NCI-H2227 (cell line): Measurements from ENCODE around the gene ASXL1.
"Not testable (repeated sequence)": the region's sequence is repeated elsewhere in the genome, so short reads cannot be mapped to it uniquely, and the experiment has no call there.

Experiments
- DNase-seq: peaks from one replicate; lab custom pipeline; 2025; ENCODE audit not compliant: unreplicated experiment; lab: John Stamatoyannopoulos, UW

Gene ASXL1

DNA sequence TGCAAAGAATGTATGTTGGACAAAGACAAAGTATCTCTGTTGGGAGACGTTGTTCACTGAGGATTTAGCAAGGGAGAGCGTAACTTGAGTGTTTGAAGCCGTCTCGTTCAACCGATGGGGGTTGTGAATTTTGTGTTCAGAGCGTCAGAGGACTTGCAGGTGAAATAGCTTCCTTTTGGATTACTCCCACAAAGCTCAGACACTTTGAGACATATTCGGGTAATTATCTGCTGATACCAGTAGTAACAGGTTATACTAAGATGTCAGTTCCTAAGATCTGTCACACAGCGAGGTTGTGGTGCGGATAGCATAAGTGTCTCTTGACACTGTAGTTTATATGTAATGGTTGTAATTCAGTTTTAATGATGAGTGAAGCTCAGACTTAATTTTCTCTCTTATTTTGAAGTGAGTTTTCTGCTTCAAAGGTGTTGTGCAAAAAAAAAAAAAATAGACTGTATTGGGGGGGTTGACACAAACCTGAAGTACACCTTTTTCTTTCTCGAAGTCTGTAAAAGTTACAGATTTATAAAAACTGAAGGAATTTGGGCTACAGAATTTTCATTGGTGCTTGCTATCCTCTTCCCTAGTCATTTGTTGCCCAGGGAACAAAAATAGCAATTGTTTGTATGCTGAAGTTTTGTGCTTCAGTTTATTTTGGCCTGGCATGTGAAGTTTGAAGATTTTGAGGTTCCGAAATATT lies 1.7 kb downstream of the ASXL1 start:
- DNase-seq: peak; percentile 41

DNA sequence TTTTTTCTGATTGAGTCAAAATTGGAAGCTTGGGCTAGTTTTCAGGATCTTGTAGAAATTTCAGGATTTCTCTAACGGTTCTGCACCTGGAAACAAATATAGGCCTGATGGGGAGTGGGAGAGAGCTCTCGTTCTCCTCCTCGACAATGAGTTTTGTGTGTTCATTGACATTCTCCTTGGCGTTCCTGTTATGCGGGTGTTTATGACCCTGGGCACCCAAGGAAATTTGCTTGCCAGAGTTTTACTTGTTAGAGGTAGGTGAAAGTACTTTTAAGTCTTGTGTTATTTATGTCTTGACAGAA lies 2.2 kb downstream of the ASXL1 start:
- DNase-seq: no peak

DNA sequence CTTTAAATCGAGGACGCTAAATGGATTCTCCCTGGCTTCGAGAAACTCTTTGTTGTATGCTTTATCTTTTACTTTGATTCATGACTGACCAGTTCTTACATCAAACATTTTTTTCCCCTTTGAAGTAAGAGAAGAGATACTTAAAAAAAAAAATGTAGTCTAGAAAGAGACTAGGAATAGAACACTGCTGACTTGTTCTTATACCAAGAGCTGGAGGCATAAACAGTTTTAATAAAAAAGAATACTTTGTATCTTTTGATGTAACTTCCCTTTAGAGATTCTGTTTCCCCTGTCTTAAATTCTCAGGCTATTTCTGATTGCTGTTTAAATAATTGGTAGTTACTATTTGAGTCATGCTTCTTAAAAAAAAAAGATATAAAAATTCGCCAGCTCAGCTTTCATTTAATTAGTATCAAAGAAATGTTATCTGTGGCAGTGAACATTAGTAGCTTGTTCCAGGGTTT lies 4.8 kb downstream of the ASXL1 start:
- DNase-seq: no peak

DNA sequence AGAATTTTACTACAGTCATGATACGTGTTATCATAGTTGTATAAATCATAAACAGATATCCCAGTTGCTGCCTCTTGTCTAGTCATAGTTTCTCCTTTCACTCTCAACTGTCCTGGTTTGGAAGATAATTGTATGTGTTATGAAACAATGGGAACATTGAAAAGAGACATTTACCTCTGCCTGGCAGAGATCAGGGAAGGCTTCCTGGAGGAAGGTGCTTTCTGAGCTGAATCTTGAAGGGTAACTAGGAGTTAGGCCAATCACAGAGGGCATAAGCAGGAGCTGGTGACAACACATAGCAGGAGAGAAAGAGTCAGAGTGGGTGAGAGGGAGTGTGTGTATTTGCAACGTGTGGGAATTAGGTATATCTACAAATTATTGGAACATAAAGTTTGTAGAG lies 5.4 kb downstream of the ASXL1 start:
- DNase-seq: no peak

DNA sequence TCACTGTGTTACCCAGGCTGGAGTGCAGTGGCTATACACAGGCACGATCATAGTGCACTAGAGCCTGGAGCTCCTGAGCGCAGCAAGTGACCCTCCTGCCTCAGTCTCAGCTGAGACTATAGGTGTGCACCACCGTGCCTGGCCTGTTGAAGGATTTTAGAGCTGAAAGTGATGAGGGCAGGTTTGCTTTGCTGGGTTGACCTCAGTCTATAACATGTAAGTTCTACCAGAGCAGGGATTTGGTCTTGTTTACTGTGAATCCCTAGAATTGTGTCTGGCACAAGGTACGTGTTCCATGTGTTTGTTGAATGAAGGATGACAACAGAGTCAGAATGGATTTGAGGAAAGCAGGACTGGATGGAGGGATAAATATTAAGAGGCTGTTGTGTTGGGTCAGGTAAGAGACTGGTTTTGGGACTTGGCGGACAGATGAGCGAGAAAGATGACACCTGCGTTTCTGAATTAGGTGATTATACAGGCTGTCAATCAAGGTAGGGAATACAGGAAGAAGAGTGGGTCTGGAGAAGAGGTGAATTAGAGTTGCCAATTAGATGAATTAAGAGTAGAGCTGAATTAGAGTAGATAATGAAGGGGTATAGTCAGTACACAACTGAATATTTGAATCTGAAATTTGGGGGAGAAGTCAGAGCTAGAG lies 6.5 kb downstream of the ASXL1 start:
- DNase-seq: no peak

DNA sequence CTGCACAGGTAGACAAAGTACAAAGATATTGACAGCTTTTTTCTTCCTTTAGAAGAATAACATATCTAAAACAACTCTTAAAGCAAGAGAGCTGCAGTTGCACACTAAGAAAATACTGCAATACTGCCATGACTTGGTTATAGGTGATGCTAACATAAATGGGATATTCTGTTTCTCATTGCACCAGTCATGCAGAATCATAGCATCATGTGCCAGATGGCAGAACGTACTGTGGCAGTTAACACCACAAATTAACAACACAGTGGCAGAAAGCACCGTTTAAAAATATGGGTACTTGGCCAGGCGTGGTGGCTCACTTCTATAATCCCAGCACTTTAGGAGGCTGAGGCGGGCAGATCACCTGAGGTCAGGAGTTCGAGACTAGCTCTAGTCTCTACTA lies 7.4 kb downstream of the ASXL1 start:
- no peak for DNase-seq

DNA sequence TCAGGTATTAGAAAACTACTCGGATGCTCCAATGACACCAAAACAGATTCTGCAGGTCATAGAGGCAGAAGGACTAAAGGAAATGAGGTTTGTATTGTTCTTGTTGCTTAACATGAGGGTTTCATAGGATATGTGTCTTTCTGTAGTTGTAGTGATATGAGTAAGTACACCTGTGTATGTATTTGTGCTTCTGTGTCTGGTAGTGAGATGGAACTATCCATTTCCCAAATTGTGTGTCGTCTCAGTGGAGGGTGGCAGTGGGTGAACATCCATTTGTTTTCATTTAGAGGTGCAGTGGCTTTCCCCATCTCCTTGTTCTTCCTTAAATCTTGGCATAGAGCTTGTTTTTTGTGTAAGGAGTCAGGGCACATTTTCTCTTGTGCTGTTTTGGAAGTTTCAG lies 8.2 kb downstream of the ASXL1 start:
- DNase-seq: no peak

DNA sequence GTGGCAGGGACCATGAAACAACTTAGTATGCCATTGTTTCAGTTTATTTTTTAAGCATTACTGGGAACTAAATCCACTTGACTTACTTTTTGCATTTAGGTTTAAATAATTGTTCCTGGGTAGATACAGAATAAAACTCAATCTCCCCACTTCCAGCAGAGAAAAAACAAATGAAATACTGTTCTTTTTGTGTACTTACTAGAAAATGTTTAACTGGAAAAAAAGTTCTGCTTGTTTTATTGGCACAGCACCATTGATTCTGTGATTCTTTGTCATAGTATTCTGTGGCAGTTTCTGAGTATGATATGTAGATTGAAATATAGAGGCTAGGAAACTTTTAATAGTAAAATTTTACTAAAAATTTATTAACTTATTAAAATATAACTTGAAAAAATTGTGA lies 10.2 kb downstream of the ASXL1 start:
- DNase-seq: no peak

DNA sequence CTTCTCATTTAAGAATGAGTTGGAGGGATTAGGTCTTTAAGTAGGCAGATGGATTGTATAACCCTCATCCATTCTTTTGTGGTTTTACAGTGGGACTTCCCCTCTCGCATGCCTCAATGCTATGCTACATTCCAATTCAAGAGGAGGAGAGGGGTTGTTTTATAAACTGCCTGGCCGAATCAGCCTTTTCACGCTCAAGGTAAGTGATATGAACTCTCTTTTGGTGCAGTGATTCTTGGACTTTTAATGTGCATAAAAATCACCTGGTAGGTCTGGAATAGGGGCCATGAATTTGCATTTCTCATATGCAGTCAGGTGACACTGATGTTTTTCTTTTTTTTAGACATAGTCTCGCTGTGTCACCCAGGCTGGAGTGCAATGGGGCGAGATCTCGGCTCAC lies 10.8 kb downstream of the ASXL1 start:
- DNase-seq: no peak

DNA sequence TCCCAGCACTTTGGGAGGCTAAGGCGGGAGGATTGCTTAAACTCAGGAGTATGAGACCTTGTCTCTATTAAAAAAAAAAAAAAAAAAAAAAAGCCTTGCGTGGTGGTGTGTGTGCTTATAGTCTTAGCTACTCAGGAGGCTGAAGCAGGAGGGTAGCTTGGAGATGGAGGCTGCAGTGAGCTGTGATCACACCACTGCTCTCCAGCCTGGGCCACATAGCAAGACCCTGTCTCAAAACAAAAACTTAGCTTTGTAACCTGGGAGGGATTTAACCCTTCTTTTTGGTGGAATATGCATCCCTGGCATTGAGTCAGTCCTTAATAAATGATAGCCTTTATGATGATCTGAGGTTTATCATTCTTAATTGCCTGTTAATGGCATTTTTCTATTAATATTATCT lies 12.8 kb downstream of the ASXL1 start:
- no peak for DNase-seq

DNA sequence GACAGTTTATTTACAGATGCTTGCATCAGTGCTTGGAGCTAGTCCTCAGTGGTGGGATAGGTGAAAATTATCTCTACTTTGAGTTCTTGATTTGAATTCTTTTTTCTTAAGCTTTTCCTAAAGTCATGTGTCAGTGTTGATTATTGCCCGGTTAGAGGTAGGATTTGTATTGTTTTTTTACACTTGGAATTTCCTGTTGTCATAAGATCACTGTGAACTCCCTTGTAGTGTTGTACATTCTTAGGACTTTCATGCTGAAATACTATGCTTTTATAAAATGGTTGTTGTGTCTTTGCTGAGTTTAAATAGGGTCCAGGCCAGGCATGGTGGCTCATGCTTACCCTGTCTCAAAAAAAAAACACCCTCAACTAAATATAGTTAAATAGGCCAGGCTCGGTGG lies 20.3 kb downstream of the ASXL1 start:
- DNase-seq: no peak

DNA sequence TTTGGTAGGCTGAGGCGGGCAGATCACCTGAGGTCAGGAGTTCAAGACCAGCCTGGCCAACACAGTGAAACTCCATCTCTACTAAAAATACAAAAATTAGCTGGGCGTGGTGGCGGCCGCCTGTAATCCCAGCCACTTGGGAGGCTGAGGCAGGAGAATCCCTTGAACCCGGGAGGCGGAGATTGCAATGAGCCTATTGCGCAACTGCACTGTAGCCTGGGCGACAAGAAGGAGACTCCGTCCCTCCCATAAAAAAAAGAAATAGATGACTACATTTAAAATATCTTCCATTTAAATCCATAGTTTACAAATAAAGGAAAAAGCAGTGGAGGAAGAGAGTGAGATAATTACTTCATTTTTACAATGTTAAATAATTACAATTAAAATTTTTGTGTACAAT lies 21.9 kb downstream of the ASXL1 start:
- DNase-seq: not testable (repeated sequence)

DNA sequence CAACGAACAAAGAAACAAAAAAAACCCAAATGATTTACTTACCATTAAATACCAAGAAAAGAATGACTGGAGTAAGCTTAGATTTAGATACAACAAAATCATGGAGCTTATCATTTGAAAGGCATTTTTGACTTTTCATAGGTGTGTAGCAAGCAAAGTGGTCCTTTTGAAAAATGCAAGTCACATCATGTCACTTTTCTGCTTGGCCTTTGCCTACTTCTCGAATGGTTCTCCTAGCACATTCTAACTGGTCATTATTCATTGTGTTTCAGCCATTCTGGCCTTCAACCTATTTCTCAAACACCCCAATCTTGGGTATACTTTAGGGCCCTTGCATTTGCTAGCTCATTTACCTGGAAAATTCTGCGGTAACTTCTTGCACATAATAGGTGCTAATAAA lies 22.6 kb downstream of the ASXL1 start:
- DNase-seq: no peak

DNA sequence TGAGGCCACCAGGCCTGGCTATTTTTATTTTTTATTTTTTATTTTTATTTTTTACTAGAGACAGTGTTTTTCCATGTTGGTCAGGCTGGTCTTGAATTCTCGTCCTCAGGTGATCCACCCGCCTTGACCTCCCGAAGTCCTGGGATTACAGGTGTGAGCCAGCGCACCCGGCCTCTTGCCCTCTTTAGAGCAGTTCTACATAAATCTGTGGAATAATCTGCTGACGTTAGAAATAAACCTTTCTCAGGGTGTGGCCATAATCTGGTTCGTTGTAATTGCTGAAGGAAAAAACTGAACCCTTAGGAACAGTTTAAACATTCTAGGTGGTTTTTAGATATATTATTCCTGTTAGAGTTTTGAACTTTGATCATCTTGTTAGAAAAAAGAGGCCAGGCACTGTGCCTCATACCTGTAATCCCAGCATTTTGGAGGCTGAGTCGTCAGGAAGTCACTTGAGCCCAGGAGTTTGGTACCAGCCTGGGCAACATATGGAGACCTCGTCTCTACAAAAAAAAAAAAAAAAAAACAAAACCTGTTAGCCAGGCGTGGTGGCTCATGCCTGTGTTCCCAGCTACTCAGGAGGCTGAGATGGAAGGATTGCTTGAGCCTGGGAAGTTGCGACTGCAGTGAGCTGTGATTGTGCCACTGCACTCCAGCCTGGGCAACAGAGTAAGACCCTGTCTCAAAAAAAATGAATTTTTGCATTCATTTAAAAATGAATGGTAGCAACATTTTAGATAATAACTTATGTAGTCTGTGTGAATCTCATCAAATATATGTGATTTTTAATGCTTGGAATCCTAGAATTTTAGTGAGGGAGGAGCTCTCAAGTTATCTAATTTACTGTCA lies 24.2 kb downstream of the ASXL1 start:
- DNase-seq: no peak

DNA sequence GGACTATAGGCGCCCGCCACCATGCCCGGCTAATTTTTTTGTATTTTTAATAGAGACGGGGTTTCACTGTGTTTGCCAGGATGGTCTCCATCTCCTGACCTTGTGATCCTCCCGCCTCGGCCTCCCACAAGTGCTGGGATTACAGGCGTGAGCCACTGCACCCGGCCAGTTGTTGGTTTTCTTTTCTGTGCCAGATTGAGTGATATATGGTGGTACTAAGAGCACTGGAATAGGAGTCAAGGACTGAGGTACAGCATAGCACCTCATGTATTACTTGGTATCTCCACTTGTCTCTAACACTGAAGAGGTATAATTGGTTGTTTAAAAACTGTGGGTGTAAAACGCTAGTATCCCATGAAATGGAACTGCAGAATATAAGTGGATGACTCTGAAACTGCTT lies 25.3 kb downstream of the ASXL1 start:
- not testable (repeated sequence) for DNase-seq

DNA sequence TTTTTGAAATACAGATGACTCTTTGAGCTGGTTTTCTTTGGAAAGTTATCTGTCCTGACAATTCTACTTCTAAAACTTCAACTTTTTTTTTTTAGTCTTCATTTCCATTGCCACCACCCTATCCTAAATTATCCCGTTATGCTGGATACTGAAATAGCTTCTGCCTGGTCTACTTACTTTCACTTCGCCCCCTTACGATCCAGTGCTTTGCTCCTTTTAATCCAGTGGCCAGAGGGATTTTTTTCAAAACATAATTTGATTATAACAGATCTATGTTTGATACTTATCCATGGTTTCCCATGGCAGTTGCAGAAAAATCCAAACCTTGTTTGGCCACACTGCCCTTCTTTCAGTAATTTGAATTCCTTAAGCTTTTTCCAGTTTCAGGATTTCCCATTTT lies 27.4 kb downstream of the ASXL1 start:
- DNase-seq: no peak

DNA sequence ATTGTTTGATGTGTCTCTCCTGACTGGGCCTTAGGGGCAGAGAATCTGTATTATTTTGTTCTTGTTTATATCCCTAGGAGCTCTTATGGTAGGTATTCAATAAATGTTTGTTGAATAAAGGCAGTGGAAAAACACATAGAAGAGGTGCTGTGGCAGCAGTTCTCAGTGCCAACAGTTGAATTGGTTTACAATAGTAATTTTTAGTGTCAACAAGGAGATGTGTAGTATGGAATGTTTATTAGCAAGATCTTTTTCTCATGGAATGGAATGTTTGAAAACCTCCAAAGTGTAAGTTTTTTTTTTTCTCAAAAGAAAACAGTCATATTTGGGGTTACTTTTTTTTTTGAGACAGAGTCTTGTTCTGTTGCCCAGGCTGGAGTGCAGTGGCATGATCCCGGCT lies 28.0 kb downstream of the ASXL1 start:
- no peak for DNase-seq

DNA sequence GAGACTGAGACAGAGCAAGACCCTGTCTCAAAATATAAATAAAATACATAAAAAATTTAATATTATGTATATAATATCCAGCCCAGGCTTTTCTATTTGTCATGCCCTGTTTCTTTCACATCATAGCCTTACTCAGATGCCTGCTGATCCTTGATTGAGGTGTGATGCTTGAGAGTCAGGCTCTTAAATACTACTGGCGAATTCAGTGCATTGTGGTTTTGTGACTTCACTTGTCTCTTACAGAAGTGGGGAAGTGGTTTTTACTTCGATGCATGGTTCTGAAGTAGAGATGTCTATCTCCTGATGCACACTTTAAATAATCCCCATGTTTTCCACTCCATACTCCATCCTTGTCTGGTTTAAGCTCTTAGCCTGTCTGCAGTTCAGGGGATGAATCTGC lies 29.1 kb downstream of the ASXL1 start:
- no peak for DNase-seq

DNA sequence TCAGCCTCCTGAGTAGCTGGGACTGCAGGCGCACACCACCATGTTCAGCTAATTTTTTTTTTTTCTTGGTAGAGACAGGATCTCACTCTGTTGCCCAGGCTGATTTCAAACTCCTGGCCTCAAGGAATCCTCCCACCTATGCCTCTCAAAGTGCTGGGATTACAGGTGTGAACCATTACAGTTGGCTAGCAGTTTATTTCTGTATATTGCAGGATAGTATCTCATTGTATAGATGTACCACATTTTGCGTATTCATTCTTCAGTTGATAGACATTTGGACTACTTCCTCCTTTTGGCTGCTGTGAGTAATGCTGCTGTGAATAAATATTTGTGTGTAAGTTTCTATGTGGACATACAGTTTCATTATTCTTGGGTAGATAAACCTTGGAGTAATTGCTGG lies 32.9 kb downstream of the ASXL1 start:
- no peak for DNase-seq

DNA sequence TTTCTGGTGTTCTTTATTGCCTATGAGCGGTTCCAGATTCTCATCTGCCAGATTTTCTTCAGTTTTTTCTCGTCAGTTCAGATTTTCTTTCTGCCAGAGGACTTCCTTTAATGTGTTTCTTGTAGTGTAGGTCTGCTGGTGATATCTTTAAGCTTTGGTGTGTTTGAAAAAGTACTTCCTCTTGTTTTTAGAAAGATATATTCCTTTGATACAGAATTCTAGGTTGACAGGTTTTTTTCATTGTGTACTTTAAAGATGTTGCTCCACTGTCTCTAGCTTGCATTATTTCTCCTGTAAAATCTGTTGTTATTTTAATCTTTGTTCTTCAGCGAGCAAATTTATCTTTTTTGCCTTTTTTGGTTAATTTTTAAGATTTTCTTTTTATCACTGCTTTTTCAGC lies 36.9 kb downstream of the ASXL1 start:
- DNase-seq: no peak

DNA sequence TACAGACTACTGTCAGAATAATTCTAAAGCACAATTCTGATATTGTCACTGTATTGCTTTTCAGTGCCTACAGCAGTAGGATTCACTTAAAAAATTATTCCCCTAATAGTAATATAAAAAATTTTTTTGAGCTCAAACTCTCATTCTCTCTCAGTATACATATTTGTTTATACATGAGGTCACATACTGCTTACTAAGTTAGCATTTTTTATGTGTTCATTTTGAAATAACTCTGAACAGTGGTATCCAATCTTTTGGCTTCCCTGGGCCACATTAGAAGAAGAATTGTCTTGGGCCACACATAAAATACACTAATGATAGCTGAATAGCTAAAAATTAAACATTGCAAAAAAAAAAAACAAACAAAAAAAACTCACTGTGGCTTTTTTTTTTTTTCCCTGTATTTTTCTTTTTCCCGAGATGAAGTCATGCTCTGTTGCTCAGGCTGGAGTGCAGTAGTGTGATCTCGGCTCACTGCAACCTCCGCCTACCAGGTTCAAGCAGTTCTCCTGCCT lies 38.6 kb downstream of the ASXL1 start:
- no peak for DNase-seq

DNA sequence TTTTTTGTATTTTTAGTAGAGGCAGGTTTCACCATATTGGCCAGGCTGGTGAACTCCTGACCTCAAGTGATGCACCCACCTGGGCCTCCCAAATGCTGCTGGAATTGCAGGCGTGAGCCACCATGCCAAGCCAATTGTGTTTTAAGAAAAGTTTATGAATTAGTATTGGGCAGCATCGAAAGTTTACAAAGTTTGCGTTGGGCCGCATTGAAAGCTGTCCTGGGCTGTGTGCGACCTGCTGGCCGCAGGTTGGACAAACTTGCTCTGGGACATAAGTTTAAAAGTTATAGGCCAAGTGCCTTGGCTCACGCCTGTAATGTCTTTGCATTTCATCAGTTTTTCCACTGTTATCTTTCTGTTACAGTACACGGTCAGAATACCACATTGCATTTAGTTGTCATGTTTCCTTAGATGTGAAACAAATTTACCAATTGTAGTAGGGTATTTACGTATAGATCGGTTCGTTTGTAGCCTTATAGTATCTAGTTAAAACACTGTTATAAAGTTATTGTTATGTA lies 39.5 kb downstream of the ASXL1 start:
- DNase-seq: no peak
